HG03095 (cell line): Measurements from ENCODE around the gene SPINK14.
A peak's percentile ranks its signal among the peaks of the same experiment; 100 is the strongest.

Experiments used
- ATAC-seq: cut with Tn5 transposase; IDR thresholded peaks from one replicate; pipeline ENCODE4 v1.9.1; 2021; ENCODE audit warnings: moderate library complexity; ENCODE audit not compliant: unreplicated experiment

The SPINK14 gene, protein sequence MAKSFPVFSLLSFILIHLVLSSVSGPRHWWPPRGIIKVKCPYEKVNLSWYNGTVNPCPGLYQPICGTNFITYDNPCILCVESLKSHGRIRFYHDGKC

DNA sequence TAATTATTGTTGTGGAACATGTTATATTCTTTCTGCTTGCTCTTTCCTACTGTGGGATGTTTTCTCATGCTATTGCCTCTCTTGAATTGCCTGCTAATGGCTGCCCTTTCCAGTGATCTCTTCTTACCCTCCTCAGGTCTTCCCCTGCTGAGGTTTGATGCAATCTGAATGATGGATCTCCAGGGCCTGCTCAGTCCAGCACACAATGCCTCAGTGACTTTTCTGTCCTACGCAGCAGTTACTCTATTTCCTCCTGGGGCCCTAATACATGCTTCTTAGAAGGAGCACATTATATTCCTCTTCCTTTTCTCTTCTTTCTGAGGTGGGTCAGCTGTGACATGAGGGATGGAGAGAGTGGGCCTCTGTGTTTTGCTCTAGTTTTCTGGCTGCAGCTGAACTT, at the start of gene SPINK14:
TSS of gene SPINK14 (plus strand) at position 301 of the 400 bp plus-strand sequence. CDS start 1,187 bp downstream, outside the sequence.
- no peak for ATAC-seq

DNA sequence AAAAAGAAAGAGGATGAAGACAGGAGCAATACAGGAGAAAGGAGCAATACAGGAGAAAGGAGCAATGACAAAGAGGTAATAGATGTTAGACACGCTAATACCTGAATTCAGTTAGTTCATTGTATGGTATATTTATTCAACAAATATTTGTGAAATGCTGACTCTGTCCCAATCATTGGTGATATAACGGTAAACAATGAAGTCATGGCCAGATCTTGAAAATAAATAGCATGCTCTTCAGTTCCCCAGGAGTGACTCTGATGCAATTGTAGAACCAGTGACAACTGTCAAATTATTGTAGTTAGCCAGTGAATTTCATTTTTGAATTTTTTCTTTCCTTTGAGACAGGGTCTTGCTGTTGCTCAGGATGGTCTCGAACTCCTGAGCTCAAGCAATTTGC, 48.0 kb upstream of the SPINK14 start:
- no peak for ATAC-seq

DNA sequence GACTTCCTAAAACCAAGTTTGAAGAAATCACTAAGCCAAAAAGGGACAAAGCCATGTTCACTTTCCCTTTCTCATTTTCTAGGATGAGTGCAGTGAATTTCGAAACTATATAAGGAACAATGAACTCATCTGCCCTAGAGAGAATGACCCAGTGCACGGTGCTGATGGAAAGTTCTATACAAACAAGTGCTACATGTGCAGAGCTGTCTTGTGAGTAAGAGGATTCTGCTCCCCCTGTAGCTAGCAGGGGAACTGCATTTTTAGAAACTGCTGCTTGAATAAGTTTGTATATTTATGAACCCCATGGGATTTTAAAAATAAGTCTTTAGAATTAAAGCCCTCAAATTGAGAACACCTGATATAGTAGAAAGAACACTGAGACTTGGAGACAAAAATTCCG, 42.7 kb upstream of the SPINK14 start:
- ATAC-seq, result no peak

DNA sequence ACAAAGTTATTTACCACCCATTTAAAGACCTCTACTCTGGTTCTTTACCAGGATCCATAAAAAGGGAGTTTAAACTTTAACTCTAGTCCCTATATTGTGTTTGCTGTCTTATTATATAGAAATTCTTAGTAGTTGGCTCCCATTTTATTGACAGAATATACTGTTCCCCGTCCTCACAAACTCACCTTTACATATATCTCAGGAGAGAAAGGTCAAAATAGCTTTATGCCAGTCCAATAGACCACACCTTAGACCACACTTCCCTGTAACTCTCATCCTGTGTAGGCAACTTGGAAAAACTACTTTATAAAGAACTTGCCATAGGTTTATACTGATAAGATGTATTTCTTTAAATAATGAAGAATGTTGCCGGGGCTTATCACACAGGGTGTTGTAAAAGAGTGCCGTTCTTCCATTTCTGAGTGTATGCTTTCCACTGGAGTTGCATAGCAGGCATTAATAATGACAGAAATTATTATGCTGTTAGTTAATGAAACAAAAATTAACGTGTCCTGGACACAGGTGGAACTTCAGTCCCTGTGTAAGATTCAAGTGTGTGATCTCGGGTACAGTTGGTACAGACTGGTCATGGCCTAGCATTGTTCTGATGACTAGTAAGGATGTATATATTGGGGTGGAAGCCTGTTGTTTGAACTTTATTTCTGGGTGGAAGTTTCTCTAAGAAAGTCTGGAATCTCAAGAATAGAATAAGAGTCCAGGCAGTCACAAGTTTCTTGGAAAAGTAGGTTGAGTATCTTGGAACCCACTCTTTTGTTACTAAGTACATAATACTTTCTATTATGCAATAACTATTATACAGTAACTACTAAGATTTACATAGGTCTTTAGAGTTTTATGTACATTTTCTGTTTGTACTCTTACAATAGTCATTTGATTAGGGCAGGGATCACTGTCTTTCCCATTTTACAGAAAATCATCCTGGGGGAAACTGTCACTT, 33.0 kb upstream of the SPINK14 start:
- ATAC-seq, result no peak

DNA sequence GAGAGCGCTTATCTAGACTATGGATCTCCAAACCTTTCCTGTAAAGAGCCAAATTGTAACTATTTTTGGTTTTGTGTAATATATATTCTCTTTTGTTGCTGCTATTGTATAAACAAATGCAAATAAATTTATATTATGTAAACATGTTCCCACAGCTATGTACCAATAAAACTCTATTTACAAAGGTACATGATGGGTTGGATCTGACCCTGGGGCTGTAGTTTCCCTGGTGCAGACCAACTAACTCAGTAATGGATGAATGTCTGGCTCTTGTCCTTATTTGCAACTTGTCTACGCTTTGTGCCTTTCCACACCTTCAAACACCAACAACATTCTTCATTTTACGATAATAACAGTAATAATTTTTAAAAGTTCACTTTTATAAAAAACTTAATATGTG, 27.5 kb upstream of the SPINK14 start:
- no peak for ATAC-seq

DNA sequence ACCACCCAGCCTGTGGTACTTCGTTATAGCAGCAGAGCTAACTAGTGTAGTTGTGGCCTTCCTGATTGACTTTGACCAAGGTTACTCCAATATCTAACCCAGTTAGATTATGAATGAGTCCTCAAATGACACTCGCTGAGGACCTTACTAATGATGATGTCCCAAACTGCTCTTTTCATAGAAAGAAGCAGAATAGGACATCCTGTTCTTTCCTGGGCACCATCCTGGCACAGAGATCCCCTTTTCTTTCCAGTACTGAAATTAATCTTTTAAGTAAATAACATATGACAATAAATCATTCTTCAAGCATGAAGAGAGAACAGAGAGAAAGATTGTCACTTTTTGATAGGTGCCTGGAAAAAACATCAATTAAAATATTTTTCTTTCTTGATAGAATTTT, 26.7 kb upstream of the SPINK14 start:
- ATAC-seq, result no peak

DNA sequence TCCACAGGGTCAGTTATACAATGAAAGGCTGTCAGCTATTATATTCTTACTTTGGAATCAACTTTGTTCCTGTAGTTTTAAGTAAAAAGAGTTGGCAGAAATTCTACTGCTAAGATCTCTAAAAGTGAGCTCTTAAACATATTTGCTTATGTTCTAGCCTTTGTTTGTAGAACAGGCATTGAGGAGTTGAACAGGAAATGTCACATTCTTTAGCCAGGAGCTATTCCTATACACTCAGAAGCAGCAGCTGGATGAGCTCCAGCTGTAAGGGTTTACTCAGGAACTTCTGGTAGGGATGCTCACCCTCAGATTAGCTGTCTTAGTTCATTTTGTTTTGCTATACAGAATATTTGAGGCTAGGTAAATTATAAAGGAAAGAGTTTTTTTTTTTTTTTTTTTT, 22.4 kb upstream of the SPINK14 start:
- ATAC-seq, result no peak

DNA sequence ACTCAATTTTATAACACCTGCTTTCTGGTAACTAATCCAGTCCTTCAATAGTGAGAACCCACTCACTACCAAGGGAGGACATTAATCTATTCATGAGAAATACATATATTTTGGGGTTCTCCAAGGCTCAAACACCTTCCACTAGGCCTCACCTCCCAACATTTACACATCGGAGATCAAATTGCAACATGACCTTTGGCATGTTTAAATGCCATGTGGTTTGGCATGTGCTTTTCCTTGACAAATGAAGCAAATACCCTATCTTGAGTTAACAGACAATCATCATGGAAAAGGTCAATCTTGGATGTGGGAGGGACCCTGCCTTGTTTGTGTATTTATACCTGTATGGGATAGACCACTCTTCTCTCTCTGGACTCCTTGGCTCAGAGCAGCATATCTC, 21.9 kb upstream of the SPINK14 start:
- no peak for ATAC-seq

DNA sequence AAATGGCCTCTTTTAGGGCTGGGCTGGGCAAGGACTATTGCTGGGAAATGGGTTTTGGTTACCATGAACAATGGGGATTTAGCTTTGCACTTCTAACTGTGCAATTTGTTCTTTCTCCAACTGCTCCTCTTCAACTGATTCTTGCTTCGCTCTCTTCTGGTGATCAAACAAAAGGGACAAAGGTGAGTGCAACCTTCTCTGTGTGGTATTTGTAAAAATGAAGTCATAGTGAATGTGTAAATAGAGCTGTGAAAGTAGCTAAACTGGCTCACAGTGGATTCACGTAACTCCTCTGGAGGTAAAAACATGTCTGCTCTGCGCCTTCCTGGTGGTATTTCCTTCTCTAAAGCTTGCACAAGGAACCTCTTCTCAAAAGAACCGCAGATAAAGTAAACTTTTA, 20.9 kb upstream of the SPINK14 start:
- no peak for ATAC-seq

DNA sequence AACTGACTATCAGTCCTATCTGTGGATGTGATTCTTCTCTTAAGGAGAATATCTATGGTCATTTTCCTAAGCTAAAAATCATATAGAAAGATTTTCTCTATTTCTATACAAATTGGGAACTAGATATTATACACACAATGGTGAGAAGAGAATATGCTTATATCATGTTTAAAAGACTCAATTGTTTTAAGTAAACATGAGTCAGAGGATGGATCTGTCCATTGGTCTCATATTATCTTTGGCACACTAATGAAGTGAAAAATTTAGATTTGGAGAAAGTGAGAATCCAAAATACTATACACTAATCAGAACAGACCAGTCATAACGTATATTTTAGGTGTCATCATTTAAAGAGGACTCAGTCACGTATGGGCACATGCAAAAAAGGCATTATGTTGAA, 16.5 kb upstream of the SPINK14 start:
- no peak for ATAC-seq

DNA sequence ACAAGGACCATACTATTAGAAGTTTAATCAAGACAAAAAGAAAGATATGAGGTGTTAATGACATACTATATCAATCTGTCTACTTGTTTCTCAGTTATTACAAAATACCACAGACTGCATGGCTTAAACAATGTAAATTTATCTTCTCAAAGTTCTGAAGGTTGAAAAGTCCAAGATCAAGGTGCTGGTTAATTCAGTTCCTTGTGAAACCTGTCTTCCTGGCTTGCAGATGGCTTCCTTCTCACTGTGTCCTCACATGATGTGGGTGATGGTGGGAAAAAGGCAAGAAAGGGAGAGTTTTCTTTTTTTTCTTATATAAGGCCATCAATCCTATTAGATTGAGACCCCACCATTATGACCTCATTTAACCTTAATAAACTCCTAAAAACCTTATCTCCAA, 15.6 kb upstream of the SPINK14 start:
- no peak for ATAC-seq

DNA sequence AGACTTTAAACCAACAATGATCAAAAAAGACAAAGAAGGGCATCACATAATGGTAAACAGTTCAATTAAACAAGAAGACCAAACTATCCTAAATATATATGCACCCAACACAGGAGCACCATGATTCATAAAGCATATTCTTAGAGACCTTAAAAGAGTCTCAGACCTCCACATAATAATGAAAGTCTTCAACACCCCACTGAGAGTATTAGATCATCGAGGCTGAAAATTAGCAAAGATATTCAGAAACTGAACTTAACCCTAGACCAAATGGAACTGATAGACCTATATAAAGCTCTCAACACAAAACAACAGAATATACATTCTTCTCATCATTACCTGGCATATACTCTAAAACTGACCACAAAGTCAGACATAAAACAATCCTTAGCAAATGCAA, 11.7 kb upstream of the SPINK14 start:
- no peak for ATAC-seq

DNA sequence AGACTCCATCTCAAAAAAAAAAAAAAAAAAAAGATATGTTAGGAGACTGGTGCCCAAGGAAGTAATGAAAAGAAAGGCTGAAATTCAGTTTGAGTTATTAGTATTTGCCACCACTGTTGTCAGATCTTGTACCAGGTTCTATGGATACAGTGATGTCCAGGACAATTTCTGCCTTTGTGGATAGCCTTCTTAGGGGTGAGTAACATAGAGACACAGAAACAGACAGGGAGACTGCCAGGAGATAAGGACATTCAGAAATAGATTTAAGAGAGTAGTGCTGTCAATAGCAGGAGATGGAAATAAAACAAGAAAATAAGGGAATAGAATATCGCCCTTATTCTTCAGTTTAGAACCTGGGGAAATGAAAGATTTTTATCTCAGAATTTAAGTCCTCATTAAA, 6.3 kb upstream of the SPINK14 start:
- no peak for ATAC-seq

DNA sequence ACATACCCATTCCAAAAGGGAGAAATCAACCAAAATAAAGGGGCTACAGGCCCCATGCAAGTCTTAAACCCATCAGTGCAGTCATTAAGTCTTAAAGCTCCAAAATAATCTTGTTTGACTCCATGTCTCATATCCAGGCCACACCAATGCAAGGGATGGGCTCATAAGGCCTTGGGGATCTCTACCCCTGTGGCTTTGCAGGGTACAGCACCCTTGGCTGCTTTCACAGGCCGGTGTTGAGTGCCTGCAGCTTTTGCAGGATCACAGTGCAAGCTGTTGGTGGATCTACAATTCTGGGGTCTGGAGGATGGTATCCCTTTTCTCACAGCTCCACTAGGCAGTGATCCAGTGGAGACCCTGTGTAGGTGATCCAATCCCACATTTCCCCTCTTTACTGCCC, 5.0 kb upstream of the SPINK14 start:
- ATAC-seq, result no peak

DNA sequence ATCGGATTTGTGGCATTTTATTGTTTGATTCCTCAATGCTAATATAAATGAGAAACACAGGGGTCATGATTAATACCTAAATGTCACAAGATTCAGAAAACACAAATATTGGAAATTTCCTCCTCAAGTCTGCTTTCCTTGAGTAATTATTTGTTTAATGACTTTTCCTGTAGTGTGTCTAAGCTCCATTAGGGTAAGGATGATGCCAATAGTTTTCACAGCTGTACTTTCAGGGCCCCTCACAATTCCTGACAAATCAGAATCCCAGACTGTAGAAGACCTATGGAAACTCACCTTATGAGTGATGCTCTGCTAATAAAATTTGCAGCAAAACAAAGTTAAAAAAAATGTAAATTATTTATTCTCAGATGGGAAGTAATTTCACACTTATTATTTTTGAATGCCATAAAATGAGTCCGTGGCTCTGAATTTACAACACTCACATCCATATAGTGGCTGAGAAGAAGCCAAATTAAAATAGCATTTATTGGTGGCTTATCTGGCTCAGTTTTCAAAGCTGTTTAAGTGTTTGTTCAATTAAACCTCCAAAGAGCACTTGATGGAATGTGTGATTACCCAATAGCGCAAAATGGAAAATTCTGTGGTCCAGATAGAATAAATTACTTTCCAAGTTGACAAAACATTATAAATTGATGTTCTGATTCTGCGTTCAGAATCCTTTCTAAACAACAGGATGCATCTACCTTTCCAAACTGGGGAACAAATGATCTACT, 1.6 kb upstream of the SPINK14 start:
- no peak for ATAC-seq

DNA sequence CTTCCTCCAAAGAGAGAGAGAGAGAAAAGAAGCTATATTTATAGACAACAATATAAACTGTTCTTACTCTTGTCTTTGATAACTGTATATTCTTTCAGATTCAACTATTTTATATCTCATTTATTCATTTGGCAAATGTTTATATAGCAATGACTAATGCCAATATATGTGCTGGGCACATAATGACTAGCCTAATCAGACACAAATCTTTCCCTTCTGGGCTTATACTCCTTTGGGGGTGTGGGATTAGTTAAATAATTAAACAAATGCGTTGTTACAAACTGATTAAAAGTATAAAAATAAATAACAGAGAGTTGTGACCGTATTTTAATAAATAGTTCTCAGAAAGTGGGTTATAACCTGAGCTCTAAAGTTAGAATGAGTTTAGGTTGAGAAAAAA, 4.0 kb downstream of the SPINK14 start:
- no peak for ATAC-seq

DNA sequence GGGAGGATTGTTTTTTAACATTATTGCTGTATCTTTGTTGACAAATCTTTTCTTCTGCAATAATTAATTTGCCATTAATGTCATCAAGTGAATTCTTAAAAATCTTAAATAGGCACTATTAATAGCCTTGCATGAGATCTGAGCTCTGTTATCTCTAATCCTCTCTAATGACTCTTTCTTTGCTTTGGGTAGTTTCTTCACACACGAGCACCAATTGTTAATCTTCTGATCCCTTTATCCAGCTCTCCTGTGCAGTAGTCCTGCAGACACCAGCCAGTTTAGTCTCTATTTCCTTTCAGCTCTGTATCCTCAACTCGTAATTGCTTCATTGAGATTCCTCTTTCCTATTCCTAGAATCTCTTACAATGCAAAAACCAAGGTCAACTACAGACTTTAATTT, 8.1 kb downstream of the SPINK14 start:
- ATAC-seq, result no peak

DNA sequence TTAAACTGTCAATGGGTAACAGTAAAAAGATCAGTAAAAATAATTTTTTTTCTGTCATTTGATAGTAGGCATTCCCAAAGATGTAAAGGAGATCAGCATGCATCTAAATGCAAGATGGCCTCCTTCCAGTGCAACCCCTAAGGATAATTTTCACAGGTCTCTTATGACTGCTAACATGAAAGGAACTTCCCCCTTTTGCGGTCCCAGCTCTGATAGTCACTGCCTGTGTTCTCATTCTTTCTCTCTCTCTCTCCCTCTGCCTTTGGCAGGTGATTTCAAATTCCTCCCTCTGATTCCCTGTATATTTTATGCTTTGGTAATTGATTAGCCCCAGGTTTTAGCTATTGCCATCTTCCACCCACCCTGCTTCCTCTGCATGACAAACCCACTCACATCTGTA, 8.9 kb downstream of the SPINK14 start:
- no peak for ATAC-seq

DNA sequence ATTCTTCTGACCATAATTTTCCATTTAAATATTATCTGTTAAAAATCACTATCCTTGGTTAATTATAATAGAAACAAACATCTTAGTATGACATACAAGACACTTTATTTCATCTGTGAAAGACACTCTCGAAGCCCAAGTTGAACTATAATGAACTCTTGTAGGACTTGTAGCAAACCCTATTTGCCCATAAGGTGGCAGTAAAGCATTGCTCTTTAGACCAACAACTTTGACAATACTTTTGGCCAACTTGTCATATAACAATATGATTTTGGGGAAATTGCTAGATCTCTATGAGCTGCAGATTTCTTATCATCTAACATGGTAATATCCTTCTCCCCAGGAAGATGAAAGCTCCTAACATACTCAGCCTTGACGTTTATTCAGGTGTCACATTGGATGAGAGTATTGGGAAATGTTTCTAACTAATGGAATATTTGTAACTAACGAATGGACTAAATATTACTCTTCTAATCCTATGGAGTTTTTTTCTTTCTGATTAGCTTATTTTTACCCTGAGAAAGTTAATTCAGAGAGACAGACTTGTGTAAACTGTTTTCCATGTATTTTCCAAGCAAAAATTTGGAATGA, 11.0 kb downstream of the SPINK14 start:
- peak; percentile 62 for ATAC-seq

DNA sequence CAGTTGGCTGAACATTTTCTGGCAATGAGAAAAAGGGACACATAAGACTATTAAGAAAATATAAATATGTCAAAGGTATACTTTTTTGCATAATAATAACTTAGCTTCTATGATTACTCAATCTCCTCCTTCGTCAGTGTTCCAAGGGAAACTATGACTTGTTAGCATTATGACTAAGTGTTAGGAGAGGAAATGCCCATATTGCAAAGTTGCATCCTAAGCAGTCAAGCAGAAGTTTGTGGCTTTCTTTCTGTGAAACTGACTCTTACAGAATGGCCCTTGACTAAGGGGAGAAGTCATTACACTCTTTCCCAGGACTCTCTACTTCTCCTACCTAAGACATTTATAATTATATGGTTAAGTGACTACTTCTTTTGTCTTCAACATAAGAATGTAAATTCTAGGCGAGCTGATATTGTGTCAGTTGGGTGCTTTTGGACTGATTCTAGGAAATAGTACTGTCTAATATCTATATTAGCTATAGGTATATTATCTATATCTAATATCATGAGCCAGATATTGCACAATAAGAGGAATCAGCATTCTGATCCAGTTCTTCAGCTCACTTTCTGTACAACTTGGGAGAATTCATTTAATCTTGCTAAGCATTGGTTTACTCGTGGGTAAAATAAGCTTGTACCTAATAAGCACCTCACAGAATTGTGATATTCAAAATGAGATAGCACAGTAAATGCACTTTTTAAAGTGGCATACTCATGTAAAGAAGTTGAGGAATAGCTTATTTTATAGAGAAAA, 18.1 kb downstream of the SPINK14 start:
- ATAC-seq, result no peak

DNA sequence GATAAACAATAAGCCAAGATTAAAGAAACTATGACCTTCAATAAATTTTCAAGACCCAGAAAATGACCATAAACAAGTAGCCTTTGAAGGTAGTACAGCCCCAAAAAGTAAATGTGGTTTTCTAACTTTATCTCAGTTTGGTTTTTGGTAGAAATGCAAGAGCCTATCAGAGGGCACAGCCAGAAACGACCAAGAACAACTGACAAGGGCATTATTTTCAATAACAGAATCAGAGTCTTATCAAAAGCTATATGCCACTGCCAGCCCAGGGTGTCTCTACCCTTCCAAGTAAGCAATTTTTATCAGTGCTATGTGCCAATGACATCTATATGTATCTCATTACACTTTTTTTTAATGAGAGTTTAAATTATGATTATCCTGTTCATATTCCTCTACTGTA, 22.7 kb downstream of the SPINK14 start:
- no peak for ATAC-seq
